SKM-1 (cell line): Measurements from ENCODE around the gene IGSF9B.

ENCODE experiments used
- DNase-seq: peaks from one replicate; lab custom pipeline; 2025; ENCODE audit not compliant: unreplicated experiment; lab: John Stamatoyannopoulos, UW

Gene IGSF9B

DNA sequence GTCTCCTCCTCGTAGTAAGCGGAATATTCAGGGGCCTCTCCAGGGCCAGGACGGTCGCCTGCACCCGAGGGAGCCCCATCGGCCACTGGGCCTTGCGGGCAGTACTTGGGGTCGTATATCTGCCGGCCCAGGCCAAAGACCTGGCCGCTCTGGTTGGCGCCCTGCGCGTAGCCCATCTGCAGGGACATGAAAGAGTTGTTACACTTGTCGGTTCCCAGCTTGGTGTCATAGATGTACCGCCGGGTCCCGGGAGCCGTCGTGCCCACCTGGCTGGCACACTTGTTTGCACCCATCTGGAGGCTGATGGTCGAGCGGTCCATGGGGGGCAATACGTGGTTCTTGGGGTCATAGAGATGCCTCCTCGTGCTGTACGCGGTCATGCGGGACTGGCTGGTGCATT is 92.0 kb downstream of the IGSF9B start:
- no peak for DNase-seq

- DNase-seq = no peak
Measured at GRCh38 chr11:133860151-133860550, 96.6 kb downstream of the IGSF9B start.
